Measurements from ENCODE around the gene INTS4.
"Not testable (repeated sequence)": the region's sequence is repeated elsewhere in the genome, so short reads cannot be mapped to it uniquely, and the experiment has no call there.

- TF ChIP-seq CTCF (IDR thresholded peaks at IDR 0.05; ENCODE audit: low read depth, low read length, poor library complexity, severe bottlenecking); EZH2phosphoT487 (IDR thresholded peaks at IDR 0.05; ENCODE audit: borderline replicate concordance, low read length): not testable (repeated sequence)
Observed at GRCh38 chr11:77890619-77891056, 103.8 kb downstream of the INTS4 start.
